Adipose tissue (tissue), 3 donors: Measurements from ENCODE around the gene NEK7. TPM values are rescaled to one million over a fixed set of nuclear protein-coding genes. Genes with fewer than 3 reads are reported as not detected.

Experiments
- H3K27ac ChIP-seq: one replicate; pipeline ENCODE4 v1.5.1; 2013; ENCODE audit warnings: low read depth, low read length
- WGBS, 3 donors: extraction: QIAGEN DNeasy Blood & Tissue Kit; methylation state at CpG; one replicate each; pipeline ENCODE4 v1.1.7; 2013; 5-methylcytosine and 5-hydroxymethylcytosine counted together
- polyA plus RNA-seq, 3 donors: library from polyadenylated mRNA; stranded (reverse); fragments of 200-250 nt; gene quantifications; one replicate each; pipeline ENCODE4 v1.2.3, GENCODE V29; 2013
- donor health status: healthy with polysubstance abuse.
- donor health status: Bipolar disorder and iron deficiency.
- donor health status: healthy.

The NEK7 gene
- polyA plus RNA-seq, 3 donors = 7.6 to 59.0 (median 22.9) TPM

GRCh38 chr1:198165927-198166647 lies 9.3 kb downstream of the NEK7 start:
- WGBS, 3 donors = 72 to 87% (median 80%) methylated on average over 5 of the region's 5 CpGs
- H3K27ac ChIP-seq = no peak overlapping the region

- WGBS, 3 donors = 87 to 96% (median 91%) methylated on average over 2 of the region's 2 CpGs
- no peak overlapping the region for H3K27ac ChIP-seq
Measured at GRCh38 chr1:198166900-198167299, 10.1 kb downstream of the NEK7 start.

GRCh38 chr1:198167436-198167934 lies 10.7 kb downstream of the NEK7 start:
- no peak overlapping the region for H3K27ac ChIP-seq
- WGBS, 3 donors = 21 to 34% (median 28%) methylated on average over 3 of the region's 3 CpGs

- no peak overlapping the region for H3K27ac ChIP-seq
- 70 to 76% (median 71%) methylated on average over 3 of the region's 3 CpGs for WGBS, 3 donors
Measured at GRCh38 chr1:198168227-198168626, 11.4 kb downstream of the NEK7 start.

GRCh38 chr1:198169672-198170071 lies 12.9 kb downstream of the NEK7 start:
- 56 to 70% (median 64%) methylated on average over 2 of the region's 2 CpGs for WGBS, 3 donors
- no peak overlapping the region for H3K27ac ChIP-seq

- 36 to 57% (median 38%) methylated on average over 5 of the region's 5 CpGs for WGBS, 3 donors
- H3K27ac ChIP-seq = no peak overlapping the region
Measured at GRCh38 chr1:198171667-198172540, 15.1 kb downstream of the NEK7 start.

- H3K27ac ChIP-seq = no peak overlapping the region
Measured at GRCh38 chr1:198173832-198174231, 17.0 kb downstream of the NEK7 start.

- 29 to 61% (median 43%) methylated on average over 5 of the region's 5 CpGs for WGBS, 3 donors
- H3K27ac ChIP-seq = no peak overlapping the region
Measured at GRCh38 chr1:198174297-198174696, 17.5 kb downstream of the NEK7 start.

- no peak overlapping the region for H3K27ac ChIP-seq
- 43 to 73% (median 66%) methylated on average over 5 of the region's 5 CpGs for WGBS, 3 donors
Measured at GRCh38 chr1:198175423-198176170, 18.8 kb downstream of the NEK7 start.

- H3K27ac ChIP-seq = no peak overlapping the region
Measured at GRCh38 chr1:198176179-198176578, 19.4 kb downstream of the NEK7 start.

GRCh38 chr1:198177546-198177945 lies 20.7 kb downstream of the NEK7 start:
- H3K27ac ChIP-seq = no peak overlapping the region
- WGBS, 3 donors = 19 to 42% (median 37%) methylated on average over 2 of the region's 2 CpGs

More at GRCh38 chr1:198176179-198176578, 19.4 kb downstream of the NEK7 start:
- 93% methylated on average over 1 of the region's 1 CpG for WGBS, 3 donors

- no peak overlapping the region for H3K27ac ChIP-seq
- 83 to 98% (median 90%) methylated on average over 1 of the region's 1 CpG for WGBS, 3 donors
Measured at GRCh38 chr1:198178615-198179014, 21.8 kb downstream of the NEK7 start.

- 14 to 30% (median 25%) methylated on average over 2 of the region's 2 CpGs for WGBS, 3 donors
Measured at GRCh38 chr1:198179556-198179981, 22.8 kb downstream of the NEK7 start.

GRCh38 chr1:198183605-198184004 lies 26.8 kb downstream of the NEK7 start:
- WGBS, 3 donors = 61 to 82% (median 79%) methylated on average over 3 of the region's 3 CpGs
- H3K27ac ChIP-seq = no peak overlapping the region

More at GRCh38 chr1:198179556-198179981, 22.8 kb downstream of the NEK7 start:
- no peak overlapping the region for H3K27ac ChIP-seq

GRCh38 chr1:198184516-198184915 lies 27.7 kb downstream of the NEK7 start:
- H3K27ac ChIP-seq = no peak overlapping the region
- WGBS, 3 donors = 95 to 98% (median 96%) methylated on average over 4 of the region's 4 CpGs

- no peak overlapping the region for H3K27ac ChIP-seq
- WGBS, 3 donors = 54 to 70% (median 57%) methylated on average over 3 of the region's 3 CpGs
Measured at GRCh38 chr1:198185146-198185545, 28.3 kb downstream of the NEK7 start.

GRCh38 chr1:198185759-198186158 lies 29.0 kb downstream of the NEK7 start:
- WGBS, 3 donors = 25 to 33% (median 29%) methylated on average over 2 of the region's 2 CpGs
- H3K27ac ChIP-seq = no peak overlapping the region

- WGBS, 3 donors = 90 to 93% (median 91%) methylated on average over 2 of the region's 2 CpGs
- no peak overlapping the region for H3K27ac ChIP-seq
Measured at GRCh38 chr1:198186916-198187580, 30.2 kb downstream of the NEK7 start.
